A673 (cell line): ENCODE data around the gene WHRN. TPM values are rescaled to one million over a fixed set of nuclear protein-coding genes. Genes with fewer than 3 reads are reported as not detected.

Source experiments
- BruUV-seq: library from RNA; stranded (reverse); fragments of 400-500 nt; replicated peaks from 2 replicates; lab custom pipeline; 2021; lab: Mats Ljungman, UMichigan
- CTCF ChIA-PET: fragments of 300-600 bp; sonication (Branson Sonifier 250); formaldehyde crosslinking; loops from one replicate; lab custom pipeline; 2022; ENCODE audit warnings: antibody characterized with exemption; lab: Charles Lee
- POLR2A ChIA-PET: fragments of 300-600 bp; sonication (Branson Sonifier 250); formaldehyde crosslinking; loops from one replicate; lab custom pipeline; 2022; ENCODE audit warnings: antibody characterized with exemption; ENCODE audit not compliant: low non-redundant PET; lab: Charles Lee
- DNase-seq: peaks from one replicate; pipeline ENCODE4 v3.0.0-alpha.2; 2015; ENCODE audit warnings: low spot score
- H3K27ac ChIP-seq: fragments of 200-600 bp; sonication (generic); 2 replicates; pipeline ENCODE4 v1.5.1; 2016; ENCODE audit warnings: mixed run types, low read depth, mild to moderate bottlenecking, mixed read lengths, antibody characterized with exemption, low read length; ENCODE audit not compliant: poor library complexity, severe bottlenecking
- H3K27me3 ChIP-seq: fragments of 200-600 bp; sonication (generic); replicated peaks from 2 replicates; pipeline ENCODE4 v1.6.1; 2017; ENCODE audit warnings: mixed run types, low read depth, mild to moderate bottlenecking, mixed read lengths, antibody characterized with exemption, low read length; ENCODE audit not compliant: insufficient read depth, poor library complexity
- H3K36me3 ChIP-seq: fragments of 200-600 bp; sonication (generic); 2 replicates; pipeline ENCODE4 v1.6.1; 2016; ENCODE audit warnings: mixed run types, mild to moderate bottlenecking, mixed read lengths, antibody characterized with exemption, low read length; ENCODE audit not compliant: insufficient read depth, poor library complexity, severe bottlenecking
- H3K4me1 ChIP-seq: fragments of 200-600 bp; sonication (generic); 2 replicates; pipeline ENCODE4 v1.6.1; 2017; ENCODE audit warnings: mixed run types, mild to moderate bottlenecking, mixed read lengths, antibody characterized with exemption, low read length; ENCODE audit not compliant: insufficient read depth, poor library complexity, severe bottlenecking
- H3K4me3 ChIP-seq: fragments of 200-600 bp; sonication (generic); 2 replicates; pipeline ENCODE4 v1.5.1; 2016; ENCODE audit warnings: low read depth, mixed run types, mild to moderate bottlenecking, mixed read lengths, low read length; ENCODE audit not compliant: poor library complexity, severe bottlenecking
- H3K9me3 ChIP-seq: fragments of 200-600 bp; sonication (generic); 2 replicates; pipeline ENCODE4 v1.6.1; 2016; ENCODE audit warnings: mixed run types, low read depth, mild to moderate bottlenecking, mixed read lengths, antibody characterized with exemption, low read length; ENCODE audit not compliant: poor library complexity, severe bottlenecking
- EZH2 ChIP-seq: fragments of 200-600 bp; sonication (generic); IDR thresholded peaks from 2 replicates; pipeline ENCODE4 v1.6.1; 2017; ENCODE audit warnings: borderline replicate concordance, low read depth, mild to moderate bottlenecking, mixed read lengths, antibody characterized with exemption, low read length; ENCODE audit not compliant: poor library complexity, severe bottlenecking
- intact Hi-C: fragments of 100-400 bp; cut with micrococcal nuclease; formaldehyde crosslinking; loops from one replicate; pipeline ENCODE4 v1.10.0; 2022; ENCODE audit not compliant: unreplicated experiment
- total RNA-seq: library from RNA; stranded (reverse); gene quantifications from 2 replicates; pipeline ENCODE4 v1.2.3, GENCODE V29; 2021
- TF ChIP-seq, protein P1 (sequence below): fragments of 300-800, 200-600 bp; sonication (generic); conservative IDR thresholded peaks from 2 replicates; pipeline ENCODE4 v1.5.1; 2017; ENCODE audit warnings: low read depth, mild to moderate bottlenecking, antibody characterized with exemption, low read length, moderate library complexity, mixed read lengths

WHRN gene
- total RNA-seq, 1 experiment from 2014 or later, result 9.1 TPM

DNA sequence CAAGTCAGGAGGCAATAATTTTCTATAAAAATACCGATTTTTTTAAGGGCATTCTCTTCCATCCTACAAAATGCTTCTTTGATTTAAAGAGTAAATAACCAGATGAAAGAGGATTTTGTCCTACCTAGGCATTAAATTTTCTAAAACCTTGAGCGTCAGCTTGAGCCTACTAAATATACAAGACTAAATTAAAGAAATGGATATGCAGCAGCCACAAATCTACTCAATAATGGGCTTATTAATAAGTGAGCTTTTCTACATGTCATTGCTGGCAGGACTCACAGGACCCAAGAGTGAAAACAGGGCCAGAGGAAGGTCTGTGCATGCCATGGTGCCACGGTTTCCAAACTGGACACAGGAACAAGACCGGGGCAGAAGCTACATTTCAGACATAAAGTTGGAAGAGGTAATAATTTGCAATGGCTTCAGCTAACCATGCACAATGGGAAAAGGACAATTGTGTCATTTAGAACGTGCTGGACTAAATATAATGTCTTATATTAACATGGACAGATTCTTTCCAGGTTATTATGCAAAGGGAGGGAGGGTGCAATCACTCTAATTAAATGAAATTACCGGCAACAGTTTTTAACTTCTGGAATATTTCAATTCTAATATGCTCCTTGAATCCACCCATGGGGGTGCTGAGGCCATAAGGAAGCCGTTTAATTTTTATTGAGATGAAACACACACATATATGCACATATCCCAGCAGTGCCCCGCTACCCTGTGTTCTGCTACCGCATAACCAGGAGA is 5.2 kb downstream of the WHRN start:
- CTCF ChIA-PET, result no interaction called here
- no TSS peak for BruUV-seq
- POLR2A ChIA-PET, result no interaction called here

GRCh38 chr9:114499528-114499927 is 5.7 kb downstream of the WHRN start:
- DNase-seq, result no peak
- H3K4me1 ChIP-seq, result peaks cover 24% of the 10 kb centered on the region
- H3K4me3 ChIP-seq, result no peak overlapping the region
- no peak for TF ChIP-seq EZH2
- TF ChIP-seq, protein P1, sequence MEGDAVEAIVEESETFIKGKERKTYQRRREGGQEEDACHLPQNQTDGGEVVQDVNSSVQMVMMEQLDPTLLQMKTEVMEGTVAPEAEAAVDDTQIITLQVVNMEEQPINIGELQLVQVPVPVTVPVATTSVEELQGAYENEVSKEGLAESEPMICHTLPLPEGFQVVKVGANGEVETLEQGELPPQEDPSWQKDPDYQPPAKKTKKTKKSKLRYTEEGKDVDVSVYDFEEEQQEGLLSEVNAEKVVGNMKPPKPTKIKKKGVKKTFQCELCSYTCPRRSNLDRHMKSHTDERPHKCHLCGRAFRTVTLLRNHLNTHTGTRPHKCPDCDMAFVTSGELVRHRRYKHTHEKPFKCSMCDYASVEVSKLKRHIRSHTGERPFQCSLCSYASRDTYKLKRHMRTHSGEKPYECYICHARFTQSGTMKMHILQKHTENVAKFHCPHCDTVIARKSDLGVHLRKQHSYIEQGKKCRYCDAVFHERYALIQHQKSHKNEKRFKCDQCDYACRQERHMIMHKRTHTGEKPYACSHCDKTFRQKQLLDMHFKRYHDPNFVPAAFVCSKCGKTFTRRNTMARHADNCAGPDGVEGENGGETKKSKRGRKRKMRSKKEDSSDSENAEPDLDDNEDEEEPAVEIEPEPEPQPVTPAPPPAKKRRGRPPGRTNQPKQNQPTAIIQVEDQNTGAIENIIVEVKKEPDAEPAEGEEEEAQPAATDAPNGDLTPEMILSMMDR, result no peak
- H3K27ac ChIP-seq, result no peak overlapping the region
- POLR2A ChIA-PET, result no interaction called here
- H3K9me3 ChIP-seq, result no peaks in the 10 kb centered on the region
- intact Hi-C loops, result no loop called here
- no peaks in the 10 kb centered on the region for H3K27me3 ChIP-seq
- BruUV-seq, result no TSS peak
- no peaks in the 10 kb centered on the region for H3K36me3 ChIP-seq
- CTCF ChIA-PET, result no interaction called here

More for the DNA sequence above, 5.2 kb downstream of the WHRN start:
- Histone ChIP-seq H3K27ac (no peak overlapping the region), H3K4me3 (no peak overlapping the region), H3K9me3 (no peaks in the 10 kb centered on the region), H3K27me3 (no peaks in the 10 kb centered on the region), H3K36me3 (no peaks in the 10 kb centered on the region), H3K4me1 (peaks cover 24% of the 10 kb centered on the region)
- DNase-seq, result no peak
- TF ChIP-seq, protein P1, result no peak
- TF ChIP-seq EZH2, result no peak
- intact Hi-C loops, result no loop called here

GRCh38 chr9:114497727-114498382 is 7.4 kb downstream of the WHRN start:
- Histone ChIP-seq H3K27me3 (no peaks in the 10 kb centered on the region), H3K9me3 (no peaks in the 10 kb centered on the region), H3K27ac (no peak overlapping the region), H3K4me1 (peaks cover 13% of the 10 kb centered on the region), H3K36me3 (no peaks in the 10 kb centered on the region), H3K4me3 (no peak overlapping the region)
- BruUV-seq, result no TSS peak
- intact Hi-C loops, result no loop called here
- CTCF ChIA-PET, result no interaction called here
- DNase-seq, result no peak
- POLR2A ChIA-PET, result interaction anchor here (0.6 kb wide), 1 partner anchor 1026 kb away, joined by 3 read pairs; no protein-coding TSS in a partner anchor
- no peak for TF ChIP-seq EZH2
- TF ChIP-seq, protein P1, result no peak
